ENCODE measurements around the gene CDH13. TPM values are rescaled to one million over a fixed set of nuclear protein-coding genes. Genes with fewer than 3 reads are reported as not detected.

CDH13 gene
- total and polyA plus RNA-seq, 2 of the 8 experiments (the other 6 are each of a cell fraction or from before 2014, with no cell fraction given), result 2.3 to 2.4 TPM

DNA sequence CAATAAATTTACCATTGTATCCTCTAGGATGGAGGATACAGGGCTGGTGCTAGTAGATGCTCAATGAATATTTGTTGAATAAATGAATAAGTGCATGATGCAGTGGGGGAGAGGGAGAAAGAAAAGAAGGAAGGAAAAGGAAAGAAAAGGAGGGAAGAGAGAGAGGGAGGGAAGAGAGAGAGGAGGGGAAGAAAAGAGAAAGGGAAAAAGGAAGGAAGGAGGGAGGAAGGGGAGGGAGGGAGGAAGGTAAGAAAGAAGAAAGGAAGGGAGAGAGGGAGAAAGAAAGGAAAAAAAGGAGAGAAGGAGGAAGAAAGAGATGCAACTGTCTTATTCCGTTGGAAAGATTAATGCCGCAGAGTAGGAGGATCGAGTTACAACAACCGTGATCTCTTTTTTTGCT is 1211.4 kb downstream of the CDH13 start (continued):
- TF ChIP-seq, protein P1, sequence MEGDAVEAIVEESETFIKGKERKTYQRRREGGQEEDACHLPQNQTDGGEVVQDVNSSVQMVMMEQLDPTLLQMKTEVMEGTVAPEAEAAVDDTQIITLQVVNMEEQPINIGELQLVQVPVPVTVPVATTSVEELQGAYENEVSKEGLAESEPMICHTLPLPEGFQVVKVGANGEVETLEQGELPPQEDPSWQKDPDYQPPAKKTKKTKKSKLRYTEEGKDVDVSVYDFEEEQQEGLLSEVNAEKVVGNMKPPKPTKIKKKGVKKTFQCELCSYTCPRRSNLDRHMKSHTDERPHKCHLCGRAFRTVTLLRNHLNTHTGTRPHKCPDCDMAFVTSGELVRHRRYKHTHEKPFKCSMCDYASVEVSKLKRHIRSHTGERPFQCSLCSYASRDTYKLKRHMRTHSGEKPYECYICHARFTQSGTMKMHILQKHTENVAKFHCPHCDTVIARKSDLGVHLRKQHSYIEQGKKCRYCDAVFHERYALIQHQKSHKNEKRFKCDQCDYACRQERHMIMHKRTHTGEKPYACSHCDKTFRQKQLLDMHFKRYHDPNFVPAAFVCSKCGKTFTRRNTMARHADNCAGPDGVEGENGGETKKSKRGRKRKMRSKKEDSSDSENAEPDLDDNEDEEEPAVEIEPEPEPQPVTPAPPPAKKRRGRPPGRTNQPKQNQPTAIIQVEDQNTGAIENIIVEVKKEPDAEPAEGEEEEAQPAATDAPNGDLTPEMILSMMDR (IDR thresholded peaks at IDR 0.05; ENCODE audit: control extremely low read depth in 1 of 3, insufficient read depth in 1 of 3, low read depth in 1 of 3, low read length in 3 of 3), result no peak
- TF ChIP-seq HDAC2 (IDR thresholded peaks at IDR 0.05; ENCODE audit: borderline replicate concordance in 1 of 2, low read depth in 2 of 2, low read length in 2 of 2), result no peak
- no peak for TF ChIP-seq RFX5 (IDR thresholded peaks at IDR 0.05; ENCODE audit: borderline replicate concordance, low read depth, low read length)
